ENCODE results near the gene CDHR3. TPM values are rescaled to one million over a fixed set of nuclear protein-coding genes. Genes with fewer than 3 reads are reported as not detected.
A peak's percentile ranks its signal among the peaks of the same experiment; 100 is the strongest.
"Not testable (repeated sequence)": the region's sequence is repeated elsewhere in the genome, so short reads cannot be mapped to it uniquely, and the experiment has no call there.

Gene CDHR3
- total RNA-seq, 1 donor, result 14.0 TPM

DNA sequence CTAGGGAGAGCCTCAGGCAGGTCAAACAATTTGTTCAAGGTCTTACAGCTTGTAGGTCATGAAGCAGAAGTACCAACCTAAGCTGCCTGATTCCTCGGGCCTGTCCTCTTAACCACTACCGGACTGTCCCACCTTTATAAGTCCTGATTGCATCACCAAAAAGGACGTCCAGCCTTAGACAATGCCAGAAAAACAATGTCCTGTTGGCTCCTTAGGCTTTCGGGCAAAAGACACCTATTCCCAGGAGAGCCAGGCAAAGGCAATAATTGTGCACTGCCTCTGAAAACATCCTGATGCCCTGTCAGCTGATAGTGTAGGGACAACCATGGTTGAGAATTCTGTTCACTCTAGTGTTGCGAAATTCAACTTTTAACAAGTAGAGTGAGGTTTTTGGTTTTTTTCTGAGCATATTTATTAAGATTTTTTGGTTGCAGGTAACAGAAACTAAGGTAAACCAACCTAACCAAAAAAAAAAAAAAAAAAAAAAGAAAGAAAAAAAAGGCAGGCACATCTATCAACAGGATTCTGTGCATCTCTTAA is 40.5 kb downstream of the CDHR3 start:
- TF ChIP-seq, protein P1, sequence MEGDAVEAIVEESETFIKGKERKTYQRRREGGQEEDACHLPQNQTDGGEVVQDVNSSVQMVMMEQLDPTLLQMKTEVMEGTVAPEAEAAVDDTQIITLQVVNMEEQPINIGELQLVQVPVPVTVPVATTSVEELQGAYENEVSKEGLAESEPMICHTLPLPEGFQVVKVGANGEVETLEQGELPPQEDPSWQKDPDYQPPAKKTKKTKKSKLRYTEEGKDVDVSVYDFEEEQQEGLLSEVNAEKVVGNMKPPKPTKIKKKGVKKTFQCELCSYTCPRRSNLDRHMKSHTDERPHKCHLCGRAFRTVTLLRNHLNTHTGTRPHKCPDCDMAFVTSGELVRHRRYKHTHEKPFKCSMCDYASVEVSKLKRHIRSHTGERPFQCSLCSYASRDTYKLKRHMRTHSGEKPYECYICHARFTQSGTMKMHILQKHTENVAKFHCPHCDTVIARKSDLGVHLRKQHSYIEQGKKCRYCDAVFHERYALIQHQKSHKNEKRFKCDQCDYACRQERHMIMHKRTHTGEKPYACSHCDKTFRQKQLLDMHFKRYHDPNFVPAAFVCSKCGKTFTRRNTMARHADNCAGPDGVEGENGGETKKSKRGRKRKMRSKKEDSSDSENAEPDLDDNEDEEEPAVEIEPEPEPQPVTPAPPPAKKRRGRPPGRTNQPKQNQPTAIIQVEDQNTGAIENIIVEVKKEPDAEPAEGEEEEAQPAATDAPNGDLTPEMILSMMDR (IDR thresholded peaks at IDR 0.05; ENCODE audit: insufficient read depth, low read length), result no peak
- no peak for DNase-seq (ENCODE audit: low read depth)
- H3K4me3 ChIP-seq (ENCODE audit: low read depth, low read length), result no peak overlapping the region

DNA sequence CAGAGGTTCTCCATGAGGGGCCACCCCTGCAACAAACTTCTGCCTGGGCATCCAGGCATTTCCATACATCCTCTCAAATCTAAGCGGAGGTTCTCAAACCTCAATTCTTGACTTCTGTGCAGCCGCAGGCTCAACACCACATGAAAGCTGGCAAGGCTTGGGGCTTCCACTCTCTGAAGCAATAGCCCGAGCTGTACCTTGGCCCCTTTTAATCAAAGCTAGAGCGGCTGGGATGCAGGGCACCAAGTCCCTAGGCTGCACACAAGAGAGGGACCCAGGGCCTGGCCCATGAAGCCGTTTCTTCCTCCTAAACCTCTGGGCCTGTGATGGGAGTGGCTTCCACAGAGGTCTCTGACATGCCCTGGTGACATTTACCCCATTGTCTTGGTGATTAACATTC is 43.8 kb downstream of the CDHR3 start:
- H3K4me3 ChIP-seq (ENCODE audit: low read depth, low read length), result no peak overlapping the region
- DNase-seq (ENCODE audit: low read depth), result no peak
- TF ChIP-seq, protein P1 (IDR thresholded peaks at IDR 0.05; ENCODE audit: insufficient read depth, low read length), result no peak

- not testable (repeated sequence) for DNase-seq (ENCODE audit: low read depth); H3K4me3 ChIP-seq (ENCODE audit: low read depth, low read length)
These were observed 44.7 kb downstream of the CDHR3 start for GRCh38 chr7:106007796-106008195.

DNA sequence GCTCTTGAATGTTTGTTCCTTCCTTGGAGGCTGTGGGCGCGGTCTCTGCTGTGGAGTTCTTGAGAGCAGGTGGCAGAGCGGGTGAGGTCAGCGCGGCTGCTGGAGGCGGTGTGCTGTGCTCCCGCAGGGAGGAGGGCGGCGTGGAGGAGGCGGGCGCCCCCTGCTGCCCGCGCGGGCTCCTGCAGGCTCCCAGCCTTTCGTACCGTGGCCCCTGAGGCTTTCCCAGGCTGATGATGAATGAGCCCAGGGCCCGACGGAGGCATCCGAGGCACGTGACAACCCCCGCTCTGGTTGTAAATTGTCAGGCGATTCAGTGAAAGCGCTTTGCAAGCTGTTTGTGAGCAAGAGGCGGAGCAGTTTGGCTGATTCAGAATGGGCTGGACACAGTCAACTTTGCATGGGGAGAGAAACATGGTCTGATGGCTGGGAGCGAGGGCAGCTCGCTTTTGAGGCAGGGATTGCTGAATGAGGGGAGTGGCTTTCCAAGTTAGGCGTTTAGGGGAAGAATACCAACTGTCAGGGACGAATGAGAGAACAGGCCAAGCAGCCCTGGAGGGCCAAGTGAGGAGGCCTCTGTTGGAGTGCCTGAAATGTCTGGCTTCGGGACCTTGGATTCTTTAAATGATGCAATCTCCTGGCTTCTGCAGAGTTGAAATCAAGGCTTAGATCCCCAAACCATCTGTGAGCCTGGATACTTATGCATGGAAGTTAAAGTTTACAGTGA is 46.6 kb downstream of the CDHR3 start:
- peak overlapping the region; percentile 33 for H3K4me3 ChIP-seq (ENCODE audit: low read depth, low read length)
- peak; percentile 99 for DNase-seq (ENCODE audit: low read depth)
- TF ChIP-seq, protein P1 (IDR thresholded peaks at IDR 0.05; ENCODE audit: insufficient read depth, low read length), result peak; percentile 91

GRCh38 chr7:106010331-106010730 is 47.3 kb downstream of the CDHR3 start:
- H3K4me3 ChIP-seq (ENCODE audit: low read depth, low read length), result no peak overlapping the region
- TF ChIP-seq, protein P1 (IDR thresholded peaks at IDR 0.05; ENCODE audit: insufficient read depth, low read length), result no peak
- DNase-seq (ENCODE audit: low read depth), result peak; percentile 40

DNA sequence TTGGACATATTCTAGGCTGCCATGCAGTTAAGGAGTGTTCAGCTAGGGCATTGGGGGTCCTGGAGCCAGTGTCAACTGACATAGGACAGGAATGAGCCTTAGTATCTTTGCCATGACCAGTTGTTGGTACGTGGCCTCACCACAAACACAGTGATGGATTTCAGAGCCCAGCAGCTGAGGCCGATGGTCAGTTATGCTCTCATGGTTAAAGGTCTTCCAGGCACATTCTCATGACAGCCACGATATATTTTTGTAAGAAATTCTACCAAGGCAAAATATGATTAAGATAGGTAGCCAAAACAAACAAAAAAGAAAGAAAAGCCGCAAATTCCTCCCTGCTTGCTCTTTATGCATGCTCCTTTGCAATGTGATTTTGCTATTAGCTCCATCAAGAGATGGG is 47.8 kb downstream of the CDHR3 start:
- TF ChIP-seq, protein P1 (IDR thresholded peaks at IDR 0.05; ENCODE audit: insufficient read depth, low read length), result no peak

DNA sequence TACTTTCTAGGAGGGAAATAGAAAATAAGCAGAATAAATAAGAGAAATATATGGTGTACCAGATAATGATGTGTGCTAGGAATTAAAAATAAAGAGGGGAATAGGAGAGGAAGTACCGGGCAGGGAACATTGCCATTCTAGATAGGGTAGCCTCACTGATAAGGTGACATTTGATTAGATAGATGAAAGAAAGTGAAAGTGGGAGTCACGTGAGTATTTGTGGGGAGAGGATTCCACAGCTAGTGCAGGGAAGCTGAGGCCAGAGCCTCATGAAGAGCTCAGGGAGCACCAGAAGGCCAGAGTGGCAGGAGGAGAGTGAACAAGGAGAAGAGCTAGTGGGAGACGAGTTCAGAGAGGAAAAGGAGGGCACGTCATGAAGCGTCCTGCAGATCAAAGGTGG is 49.1 kb downstream of the CDHR3 start:
- no peak overlapping the region for H3K4me3 ChIP-seq (ENCODE audit: low read depth, low read length)
- TF ChIP-seq, protein P1 (IDR thresholded peaks at IDR 0.05; ENCODE audit: insufficient read depth, low read length), result no peak
- DNase-seq (ENCODE audit: low read depth), result no peak

More for the DNA sequence above, 47.8 kb downstream of the CDHR3 start:
- peak; percentile 13 for DNase-seq (ENCODE audit: low read depth)
- H3K4me3 ChIP-seq (ENCODE audit: low read depth, low read length), result no peak overlapping the region
